ENCODE results near the gene AASDHPPT. TPM values are rescaled to one million over a fixed set of nuclear protein-coding genes. Genes with fewer than 3 reads are reported as not detected.

Gene AASDHPPT
- total and polyA plus RNA-seq, 2 donors: 28.4 to 39.8 TPM

DNA sequence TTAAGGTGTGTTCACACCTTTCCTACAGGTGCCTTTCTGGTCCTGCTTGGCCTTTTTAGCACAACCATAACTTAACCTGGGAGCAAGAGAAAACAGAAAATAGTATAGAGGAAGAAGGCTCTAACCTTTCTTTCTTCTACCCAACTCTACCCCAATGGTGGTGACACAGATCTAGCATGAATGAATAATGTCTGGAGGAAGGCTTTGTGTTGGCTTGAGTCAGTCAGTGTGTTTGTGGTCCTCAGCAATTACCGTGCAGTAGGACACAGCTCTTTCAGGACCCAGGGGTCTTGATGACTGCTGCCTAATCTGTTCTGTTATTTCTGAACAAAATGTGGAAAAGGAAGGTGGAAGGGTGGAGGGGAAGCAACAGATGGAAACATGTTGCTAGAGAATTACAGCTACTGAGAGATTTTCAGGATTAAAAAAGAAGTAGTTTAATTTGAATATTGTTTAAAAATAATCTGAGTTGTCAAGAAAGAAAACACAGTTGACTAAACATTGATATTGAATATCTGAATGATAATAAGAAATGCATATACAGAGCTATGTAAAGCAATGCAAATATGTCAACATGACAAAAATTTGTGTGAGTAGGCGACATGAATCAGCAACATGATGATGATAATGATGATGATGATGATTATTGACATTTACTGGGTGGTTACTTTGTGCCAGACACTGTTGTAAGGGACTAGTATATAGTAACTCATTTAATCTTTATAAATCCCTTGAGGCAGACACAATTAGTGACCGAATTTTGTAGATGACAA, 55.3 kb downstream of the AASDHPPT start:
- Histone ChIP-seq H3K4me3 (ENCODE audit: low read length in 2 of 2) (no peak overlapping the region), H3K36me3 (ENCODE audit: control insufficient read depth in 2 of 2, insufficient read depth in 2 of 2, low read length in 1 of 2) (no peaks in the 10 kb centered on the region), H3K27me3 (ENCODE audit: control insufficient read depth in 2 of 2, insufficient read depth in 1 of 2, low read length in 1 of 2) (no peaks in the 10 kb centered on the region), H3K9me3 (ENCODE audit: control insufficient read depth in 2 of 2, insufficient read depth in 1 of 2, low read length in 1 of 2) (no peaks in the 10 kb centered on the region), H3K27ac (ENCODE audit: low read depth in 1 of 2, low read length in 1 of 2) (no peak overlapping the region), H3K4me1 (ENCODE audit: control insufficient read depth in 2 of 2, insufficient read depth in 2 of 2, low read length in 2 of 2) (no peaks in the 10 kb centered on the region)
- 89% methylated on average over 3 of the region's 3 CpGs for WGBS
- DNase-seq (ENCODE audit: low read depth in 6 of 9, low spot score in 9 of 9): no peak

DNA sequence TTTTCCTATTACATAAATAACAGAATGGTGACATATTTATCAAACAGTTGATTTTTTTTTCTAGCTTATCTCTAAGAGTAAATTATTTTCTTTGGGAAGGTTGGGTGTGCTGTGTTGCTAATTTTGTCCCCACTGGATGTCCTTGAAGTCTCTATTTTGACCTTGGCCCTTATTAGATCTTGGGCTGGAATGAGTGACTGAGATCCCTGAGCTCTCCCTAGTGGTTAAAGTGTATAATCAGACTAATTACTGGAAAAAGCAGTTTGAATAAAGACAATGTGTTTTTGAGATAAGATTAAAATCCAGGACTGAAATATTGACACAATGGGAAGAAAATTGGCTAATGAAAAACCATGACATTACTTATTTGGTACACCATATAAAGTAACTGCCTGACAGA, 56.1 kb downstream of the AASDHPPT start:
- no peaks in the 10 kb centered on the region for H3K9me3 ChIP-seq (ENCODE audit: control insufficient read depth in 2 of 2, insufficient read depth in 1 of 2, low read length in 1 of 2)
- no peaks in the 10 kb centered on the region for H3K36me3 ChIP-seq (ENCODE audit: control insufficient read depth in 2 of 2, insufficient read depth in 2 of 2, low read length in 1 of 2)
- no peak overlapping the region for H3K4me3 ChIP-seq (ENCODE audit: low read length in 2 of 2)
- H3K4me1 ChIP-seq (ENCODE audit: control insufficient read depth in 2 of 2, insufficient read depth in 2 of 2, low read length in 2 of 2): no peaks in the 10 kb centered on the region
- no peaks in the 10 kb centered on the region for H3K27me3 ChIP-seq (ENCODE audit: control insufficient read depth in 2 of 2, insufficient read depth in 1 of 2, low read length in 1 of 2)
- no peak overlapping the region for H3K27ac ChIP-seq (ENCODE audit: low read depth in 1 of 2, low read length in 1 of 2)
- no peak for DNase-seq (ENCODE audit: low read depth in 6 of 9, low spot score in 9 of 9)

DNA sequence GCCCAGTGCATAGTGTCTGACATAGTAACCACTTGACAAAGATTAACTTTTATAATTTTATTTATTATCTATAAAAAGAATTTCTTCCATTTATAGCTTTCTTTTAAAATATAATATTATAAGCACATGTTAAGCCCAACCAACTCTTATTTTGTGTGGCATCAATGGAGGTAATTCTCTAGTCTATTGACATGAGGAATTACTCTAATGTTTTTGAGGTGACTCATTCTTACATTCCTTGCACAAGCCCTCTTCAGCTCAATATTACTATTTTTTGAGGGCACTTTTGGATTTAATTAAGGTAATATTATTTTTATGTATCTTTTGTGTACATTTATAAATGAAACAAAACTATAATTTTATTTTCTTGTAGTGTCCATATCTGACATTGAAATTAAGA, 59.6 kb downstream of the AASDHPPT start:
- H3K4me3 ChIP-seq (ENCODE audit: low read length in 2 of 2): no peak overlapping the region
- no peaks in the 10 kb centered on the region for H3K27me3 ChIP-seq (ENCODE audit: control insufficient read depth in 2 of 2, insufficient read depth in 1 of 2, low read length in 1 of 2)
- peaks cover 0 to under 1% of the 10 kb centered on the region in 2 donors for H3K9me3 ChIP-seq (ENCODE audit: control insufficient read depth in 2 of 2, insufficient read depth in 1 of 2, low read length in 1 of 2)
- H3K27ac ChIP-seq (ENCODE audit: low read depth in 1 of 2, low read length in 1 of 2): no peak overlapping the region
- no peak for DNase-seq (ENCODE audit: low read depth in 6 of 9, low spot score in 9 of 9)
- no peaks in the 10 kb centered on the region for H3K4me1 ChIP-seq (ENCODE audit: control insufficient read depth in 2 of 2, insufficient read depth in 2 of 2, low read length in 2 of 2)
- no peaks in the 10 kb centered on the region for H3K36me3 ChIP-seq (ENCODE audit: control insufficient read depth in 2 of 2, insufficient read depth in 2 of 2, low read length in 1 of 2)

DNA sequence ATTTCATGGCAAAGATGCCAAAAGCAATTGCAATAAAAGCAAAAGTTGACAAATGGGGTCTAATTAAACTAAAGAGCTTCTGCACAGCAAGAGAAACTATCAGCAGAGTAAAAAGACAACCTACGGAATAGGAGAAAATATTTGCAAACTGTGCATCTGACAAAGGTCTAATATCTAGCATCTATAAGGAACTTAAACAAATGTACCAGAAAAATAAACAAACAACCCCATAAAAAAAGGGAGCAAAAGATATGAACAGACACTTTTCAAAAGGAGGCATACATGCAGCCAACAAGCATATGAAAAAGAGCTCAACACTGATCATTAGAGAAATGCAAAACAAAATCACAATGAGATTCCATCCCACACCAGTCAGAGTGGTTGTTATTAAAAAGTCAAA, 60.3 kb downstream of the AASDHPPT start:
- Histone ChIP-seq H3K36me3 (ENCODE audit: control insufficient read depth in 2 of 2, insufficient read depth in 2 of 2, low read length in 1 of 2) (no peaks in the 10 kb centered on the region), H3K4me3 (ENCODE audit: low read length in 2 of 2) (no peak overlapping the region), H3K9me3 (ENCODE audit: control insufficient read depth in 2 of 2, insufficient read depth in 1 of 2, low read length in 1 of 2) (peaks cover 0 to 5% of the 10 kb centered on the region in 2 donors), H3K27me3 (ENCODE audit: control insufficient read depth in 2 of 2, insufficient read depth in 1 of 2, low read length in 1 of 2) (no peaks in the 10 kb centered on the region), H3K27ac (ENCODE audit: low read depth in 1 of 2, low read length in 1 of 2) (no peak overlapping the region), H3K4me1 (ENCODE audit: control insufficient read depth in 2 of 2, insufficient read depth in 2 of 2, low read length in 2 of 2) (no peaks in the 10 kb centered on the region)
- DNase-seq (ENCODE audit: low read depth in 6 of 9, low spot score in 9 of 9): no peak
- WGBS: 92% methylated on average over 1 of the region's 1 CpG

Other genes starting within 250 kb of the AASDHPPT start
- 15.8 TPM for gene MSANTD4, start 55.4 kb upstream of the AASDHPPT start, total RNA-seq
- gene MSANTD4, start 55.4 kb upstream of the AASDHPPT start, polyA plus RNA-seq: 7.9 TPM
- gene KBTBD3, start 315 bp upstream of the AASDHPPT start, total RNA-seq: 5.3 TPM
- 7.6 TPM for gene KBTBD3, start 315 bp upstream of the AASDHPPT start, polyA plus RNA-seq

Measured in thymus (tissue), 11 donors.